IMR-90 (cell line): ENCODE data around the gene RGS3. TPM values are rescaled to one million over a fixed set of nuclear protein-coding genes. Genes with fewer than 3 reads are reported as not detected.

Experiments used
- ATAC-seq: fragments of 200-7000 bp; cut with Tn5 transposase; 2 replicates; pipeline ENCODE4 v1.9.1; 2020; ENCODE audit warnings: low read depth, mild to moderate bottlenecking, moderate library complexity
- BruUV-seq: library from RNA; stranded (reverse); fragments of 400-500 nt; replicated peaks from 2 replicates; lab custom pipeline; 2021; lab: Mats Ljungman, UMichigan
- CTCF ChIA-PET: fragments of 300-600 bp; formaldehyde crosslinking; extraction: SDS; loops from one replicate; lab custom pipeline; 2021; ENCODE audit warnings: antibody characterized with exemption; lab: Yijun Ruan, JAX
- POLR2A ChIA-PET: fragments of 300-600 bp; sonication (Branson Sonifier 250); formaldehyde crosslinking; loops from one replicate; lab custom pipeline; 2022; ENCODE audit warnings: antibody characterized with exemption; ENCODE audit not compliant: unreplicated experiment; lab: Charles Lee
- DNase-seq: peaks from one replicate; pipeline ENCODE4 v3.0.0; 2013
- H2AFZ ChIP-seq: replicated peaks from 2 replicates; pipeline ENCODE3; 2013; ENCODE audit warnings: low read length, mild to moderate bottlenecking; ENCODE audit not compliant: poor library complexity
- H2AK5ac ChIP-seq: 2 replicates; pipeline ENCODE4 v1.6.1; 2013; ENCODE audit warnings: low read depth, low read length, inconsistent platforms
- H2AK9ac ChIP-seq: replicated peaks from 2 replicates; pipeline ENCODE3; 2013; ENCODE audit warnings: mild to moderate bottlenecking, low read depth, low read length, moderate library complexity; ENCODE audit not compliant: poor library complexity
- H2BK120ac ChIP-seq: 2 replicates; pipeline ENCODE4 v1.6.1; 2013; ENCODE audit warnings: low read depth, low read length, inconsistent platforms
- H2BK15ac ChIP-seq: 3 replicates; pipeline ENCODE4 v1.6.1; 2013; ENCODE audit warnings: low read depth, low read length, inconsistent platforms
- H2BK20ac ChIP-seq: 2 replicates; pipeline ENCODE4 v1.6.1; 2013; ENCODE audit warnings: low read depth, mild to moderate bottlenecking, inconsistent platforms, low read length, moderate library complexity
- H2BK5ac ChIP-seq: 2 replicates; pipeline ENCODE4 v1.6.1; 2013; ENCODE audit warnings: mild to moderate bottlenecking, low read depth, low read length, inconsistent platforms; ENCODE audit not compliant: poor library complexity, severe bottlenecking
- H3K14ac ChIP-seq: replicated peaks from 2 replicates; pipeline ENCODE4 v1.6.1; 2013; ENCODE audit warnings: low read depth, low read length, inconsistent platforms
- H3K18ac ChIP-seq: 2 replicates; pipeline ENCODE4 v1.6.1; 2013; ENCODE audit warnings: low read depth, low read length, control low read depth
- H3K23ac ChIP-seq: 2 replicates; pipeline ENCODE4 v1.6.1; 2013; ENCODE audit warnings: low read depth, low read length, inconsistent platforms
- H3K27ac ChIP-seq: 2 replicates; pipeline ENCODE4 v1.5.1; 2013; ENCODE audit warnings: mild to moderate bottlenecking, control low read depth, low read length; ENCODE audit not compliant: insufficient read depth
- H3K27me3 ChIP-seq: 2 replicates; pipeline ENCODE4 v1.6.1; 2013; ENCODE audit warnings: low read length; ENCODE audit not compliant: control insufficient read depth, insufficient read depth
- H3K36me3 ChIP-seq: 2 replicates; pipeline ENCODE4 v1.6.1; 2013; ENCODE audit warnings: low read length, mixed read lengths; ENCODE audit not compliant: control insufficient read depth, insufficient read depth
- H3K4ac ChIP-seq: 2 replicates; pipeline ENCODE4 v1.6.1; 2013; ENCODE audit warnings: low read depth, low read length, inconsistent platforms
- H3K4me1 ChIP-seq: 2 replicates; pipeline ENCODE4 v1.6.1; 2013; ENCODE audit warnings: low read length, mixed read lengths; ENCODE audit not compliant: control insufficient read depth, insufficient read depth
- H3K4me2 ChIP-seq: 2 replicates; pipeline ENCODE4 v1.6.1; 2013; ENCODE audit warnings: low read depth, mild to moderate bottlenecking, control low read depth, low read length, moderate library complexity
- H3K4me3 ChIP-seq: 2 replicates; pipeline ENCODE4 v1.5.1; 2013; ENCODE audit warnings: low read depth, mild to moderate bottlenecking, control low read depth, low read length, moderate library complexity; ENCODE audit not compliant: insufficient read depth
- H3K56ac ChIP-seq: 2 replicates; pipeline ENCODE4 v1.6.1; 2013; ENCODE audit warnings: low read length, inconsistent platforms; ENCODE audit not compliant: insufficient read depth; ENCODE audit errors: extremely low read depth
- H3K79me1 ChIP-seq, 2 experiments: 2 replicates each; pipeline ENCODE4 v1.6.1; 2013; ENCODE audit warnings: low read length in 2 of 2, inconsistent platforms in 1 of 2, low read depth in 1 of 2
- H3K9ac ChIP-seq: 2 replicates; pipeline ENCODE4 v1.6.1; 2013; ENCODE audit warnings: low read depth, low read length, control low read depth
- H3K9me1 ChIP-seq: 2 replicates; pipeline ENCODE4 v1.6.1; 2013; ENCODE audit warnings: low read length, inconsistent platforms; ENCODE audit not compliant: insufficient read depth
- H3K9me3 ChIP-seq: 2 replicates; pipeline ENCODE4 v1.6.1; 2013; ENCODE audit warnings: low read length; ENCODE audit not compliant: control insufficient read depth, insufficient read depth
- H4K20me1 ChIP-seq: 2 replicates; pipeline ENCODE4 v1.6.1; 2013; ENCODE audit warnings: low read length, inconsistent platforms; ENCODE audit not compliant: insufficient read depth
- H4K5ac ChIP-seq: 2 replicates; pipeline ENCODE4 v1.6.1; 2013; ENCODE audit warnings: mild to moderate bottlenecking, low read depth, low read length, control low read depth
- H4K8ac ChIP-seq, 2 experiments: 2 replicates each; pipeline ENCODE4 v1.6.1; 2013; ENCODE audit warnings: low read depth in 2 of 2, low read length in 2 of 2, control low read depth in 1 of 2, inconsistent platforms in 1 of 2
- H4K91ac ChIP-seq: 2 replicates; pipeline ENCODE4 v1.6.1; 2013; ENCODE audit warnings: low read depth, low read length, inconsistent platforms; ENCODE audit not compliant: insufficient read depth
- BHLHE40 ChIP-seq: fragments of 150-350 bp; IDR thresholded peaks from 2 replicates; pipeline ENCODE4 v1.6.1; 2016; ENCODE audit warnings: mild to moderate bottlenecking, low read depth, low read length
- CEBPB ChIP-seq: IDR thresholded peaks from 2 replicates; pipeline ENCODE4 v1.6.1; 2012; ENCODE audit warnings: low read depth, low read length, improper control_type of control experiment
- MAZ ChIP-seq: IDR thresholded peaks from 2 replicates; pipeline ENCODE4 v1.6.1; 2012; ENCODE audit warnings: low read depth, mild to moderate bottlenecking, low read length, improper control_type of control experiment, moderate library complexity, borderline replicate concordance
- MXI1 ChIP-seq: IDR thresholded peaks from 2 replicates; pipeline ENCODE4 v1.6.1; 2012; ENCODE audit warnings: low read depth, mild to moderate bottlenecking, low read length, moderate library complexity, borderline replicate concordance
- RAD21 ChIP-seq: IDR thresholded peaks from 2 replicates; pipeline ENCODE4 v1.6.1; 2012; ENCODE audit warnings: low read length, improper control_type of control experiment
- WGBS, 2 experiments: methylation state at CpG; one replicate each; pipeline versions ENCODE4 v1.1.5 to v1.1.7; 2013; ENCODE audit warnings: missing lambda C conversion rate in 2 of 2; ENCODE audit not compliant: insufficient read length in 1 of 2; ENCODE audit errors: extremely low coverage in 2 of 2; 5-methylcytosine and 5-hydroxymethylcytosine counted together
- dilution Hi-C: fragments of 300-500 bp; cut with HindIII; formaldehyde crosslinking; loops from one replicate; pipeline ENCODE4 v1.14.3; 2018; ENCODE audit warnings: low sequenced_read_pairs; ENCODE audit not compliant: unreplicated experiment
- in situ Hi-C: fragments of 300-500 bp; cut with MboI; formaldehyde crosslinking; loops from 3 replicates; pipeline ENCODE4 v1.14.3; 2019; ENCODE audit warnings: low sequenced_read_pairs, inconsistent platforms, mixed read lengths
- intact Hi-C: fragments of 100-400 bp; cut with micrococcal nuclease; formaldehyde crosslinking; loops from 2 replicates; pipeline ENCODE4 v1.10.0; 2022
- polyA plus RNA-seq, 3 experiments: library from polyadenylated mRNA; depleted of rRNA; stranded (reverse); fragments of >200 nt; gene quantifications; 2 replicates each; pipeline ENCODE4 v1.2.3, GENCODE V29; 2012; ENCODE audit warnings: low replicate concordance in 1 of 3
- total RNA-seq: library from RNA; depleted of rRNA; stranded (reverse); fragments of >200 nt; gene quantifications from 2 replicates; pipeline ENCODE4 v1.2.3, GENCODE V29; 2012

Gene RGS3
- total and polyA plus RNA-seq, 2 of the 4 experiments (the other 2 are of a cell fraction): 51.8 to 65.6 TPM

GRCh38 chr9:113636165-113636564 lies 172.6 kb downstream of the RGS3 start:
- in situ Hi-C loops: no loop called here
- H2BK20ac ChIP-seq: 0 out of 2 replicates have a peak overlapping the region, but pooled peaks have one; percentile 32
- H3K27me3 ChIP-seq: no peaks in the 10 kb centered on the region
- H3K14ac ChIP-seq: peak overlapping the region; percentile 35; the same call in 1 of the 2 replicates
- H2AFZ ChIP-seq: peak overlapping the region; percentile 60
- H3K4me3 ChIP-seq: no peak overlapping the region
- no peaks in the 10 kb centered on the region for H4K20me1 ChIP-seq
- dilution Hi-C loops: no loop called here
- H2AK5ac ChIP-seq: peak overlapping the region; percentile 83
- H4K5ac ChIP-seq: no peak overlapping the region
- H3K9me1 ChIP-seq: peaks cover 31% of the 10 kb centered on the region
- no peaks in the 10 kb centered on the region for H3K36me3 ChIP-seq
- H3K56ac ChIP-seq: no peak overlapping the region
- H3K27ac ChIP-seq: no peak overlapping the region
- H2BK120ac ChIP-seq: peak overlapping the region; percentile 64
- H3K4me2 ChIP-seq: peak overlapping the region; percentile 32; the same call in 1 of the 2 replicates
- peak overlapping the region; percentile 57; the same call in 1 of the 2 replicates for H4K91ac ChIP-seq
- H3K18ac ChIP-seq: 0 out of 2 replicates have a peak overlapping the region, but pooled peaks have one; percentile 17
- peak; percentile 56 for TF ChIP-seq CEBPB
- peak; percentile 59; the same call in 1 of the 2 replicates for TF ChIP-seq MAZ
- no peak; the same call in 1 of the 2 replicates for TF ChIP-seq RAD21
- TF ChIP-seq MXI1: 0 out of 2 replicates have a peak, but pooled peaks have one; percentile 11
- no peak for TF ChIP-seq BHLHE40
- peaks cover 43% of the 10 kb centered on the region for H3K4me1 ChIP-seq
- no TSS peak for BruUV-seq
- H3K9ac ChIP-seq: no peak overlapping the region
- H4K8ac ChIP-seq: no peak overlapping the region
- H3K79me1 ChIP-seq: 0 out of 4 replicates have a peak, but pooled peaks cover 0 to 2% of the 10 kb centered on the region in 2 experiments
- H2BK15ac ChIP-seq: no peak overlapping the region
- H2BK5ac ChIP-seq: no peak overlapping the region
- no peak overlapping the region for H3K23ac ChIP-seq
- peak; percentile 71 for ATAC-seq
- H3K4ac ChIP-seq: peak overlapping the region; percentile 84
- ChIA-PET CTCF (no interaction called here), POLR2A (no interaction called here)
- WGBS, 2 experiments: 18% methylated on average over 5 of the region's 10 CpGs; no CpG with 5 or more reads in 1 of the 2 experiments
- H2AK9ac ChIP-seq: no peak overlapping the region
- intact Hi-C loops: no loop called here
- peak; percentile 91 for DNase-seq
- no peaks in the 10 kb centered on the region for H3K9me3 ChIP-seq
